H1 (cell line): ENCODE results near the gene ARHGEF16. TPM values are rescaled to one million over a fixed set of nuclear protein-coding genes. Genes with fewer than 3 reads are reported as not detected.
A peak's percentile ranks its signal among the peaks of the same experiment; 100 is the strongest.

Source experiments
- BACH1 ChIP-seq: IDR thresholded peaks from 2 replicates; pipeline ENCODE4 v1.6.1; 2012; ENCODE audit warnings: low read length, improper control_type of control experiment
- BCL11A ChIP-seq, 2 experiments: IDR thresholded peaks; one replicate each; pipeline ENCODE4 v1.6.1; 2011; ENCODE audit warnings: low read depth in 2 of 2, low read length in 2 of 2, mild to moderate bottlenecking in 2 of 2
- E2F6 ChIP-seq: IDR thresholded peaks from 2 replicates; pipeline ENCODE4 v1.6.1; 2012; ENCODE audit warnings: inconsistent platforms
- EZH2 ChIP-seq: fragments of 200-600 bp; sonication (generic); IDR thresholded peaks from 2 replicates; pipeline ENCODE4 v1.7.1; 2012; ENCODE audit warnings: low read depth, mild to moderate bottlenecking, moderate library complexity, low read length, inconsistent platforms; ENCODE audit not compliant: severe bottlenecking
- HDAC2 ChIP-seq, 2 experiments: fragments of 300-600 bp in 1 of 2; sonication (generic) in 1 of 2; IDR thresholded peaks; 2 replicates each; pipeline ENCODE4 v1.6.1; 2011 to 2012; ENCODE audit warnings: low read depth in 2 of 2, low read length in 2 of 2, mild to moderate bottlenecking in 2 of 2, moderate library complexity in 2 of 2, borderline replicate concordance in 1 of 2, inconsistent platforms in 1 of 2
- MAX ChIP-seq: IDR thresholded peaks from 2 replicates; pipeline ENCODE4 v1.6.1; 2012; ENCODE audit warnings: inconsistent platforms
- NRF1 ChIP-seq: IDR thresholded peaks from 2 replicates; pipeline ENCODE4 v1.6.1; 2011; ENCODE audit warnings: mild to moderate bottlenecking, low read depth, low read length, improper control_type of control experiment
- PHF8 ChIP-seq: fragments of 200-600 bp; sonication (generic); conservative IDR thresholded peaks from 2 replicates; pipeline ENCODE4 v1.7.1; 2012; ENCODE audit warnings: low read depth, mild to moderate bottlenecking, inconsistent platforms, low read length, moderate library complexity
- POLR2A ChIP-seq, 2 experiments: IDR thresholded peaks; 1 replicate in 1 of 2; 2 replicates in 1 of 2; pipeline ENCODE4 v1.6.1; 2011; ENCODE audit warnings: low read depth in 2 of 2, low read length in 2 of 2, mild to moderate bottlenecking in 2 of 2; ENCODE audit errors: control extremely low read depth in 1 of 2
- RAD21 ChIP-seq, 2 experiments: IDR thresholded peaks in 1 of 2; conservative IDR thresholded peaks in 1 of 2; 2 replicates each; pipeline ENCODE4 v1.6.1; 2011; ENCODE audit warnings: low read depth in 2 of 2, low read length in 2 of 2, improper control_type of control experiment in 1 of 2, inconsistent platforms in 1 of 2, mild to moderate bottlenecking in 1 of 2, moderate library complexity in 1 of 2
- RFX5 ChIP-seq: IDR thresholded peaks from 2 replicates; pipeline ENCODE4 v1.6.1; 2011; ENCODE audit warnings: low read depth, low read length, improper control_type of control experiment, borderline replicate concordance
- SRF ChIP-seq: IDR thresholded peaks from 2 replicates; pipeline ENCODE4 v1.6.1; 2011; ENCODE audit warnings: mild to moderate bottlenecking, low read depth, low read length, moderate library complexity
- TAF1 ChIP-seq: IDR thresholded peaks from 2 replicates; pipeline ENCODE4 v1.6.1; 2011; ENCODE audit warnings: mild to moderate bottlenecking, low read depth, low read length
- TBP ChIP-seq: IDR thresholded peaks from 2 replicates; pipeline ENCODE4 v1.6.1; 2011; ENCODE audit warnings: low read depth, low read length, improper control_type of control experiment
- USF2 ChIP-seq: IDR thresholded peaks from 2 replicates; pipeline ENCODE4 v1.6.1; 2011; ENCODE audit warnings: low read length, improper control_type of control experiment
- polyA plus RNA-seq, 7 experiments: library from polyadenylated mRNA; depleted of rRNA in 3 of 7; stranded (reverse) in 5 of 7; unstranded in 2 of 7; fragments of >200 nt in 5 of 7; fragments of 200-250 nt in 2 of 7; gene quantifications; 1 replicate in 5 of 7; 2 replicates in 1 of 7; 4 replicates in 1 of 7; pipeline versions ENCODE4 v1.2.1 to v1.2.3, GENCODE V29; 2011 to 2013; ENCODE audit warnings: missing spikeins in 2 of 7, mixed read lengths in 2 of 7
- total RNA-seq: library from RNA; stranded (reverse); fragmentation: NEBNext Ultra II Directional; extraction: Animal tissue kit (Norgen Biotek cat#: 25700); gene quantifications from 2 replicates; pipeline ENCODE4 v1.2.1, GENCODE V29; 2021

The ARHGEF16 gene
- total and polyA plus RNA-seq, 2 of the 8 experiments (the other 6 are each of a cell fraction or from before 2014, with no cell fraction given), result 18.3 to 20.7 TPM

- TF ChIP-seq RAD21 (IDR thresholded peaks at IDR 0.05 in 1 of 2, conservative IDR thresholded peaks at IDR 0.05 in 1 of 2; ENCODE audit: low read depth in 2 of 2, low read length in 2 of 2) (peak; percentile 15 to 31; a peak in 2 of 4 replicates), PHF8 (peak; percentile 62; the same call in 1 of the 2 replicates), TBP (peak; percentile 24; the same call in 1 of the 2 replicates), MAX (peak; percentile 95), BCL11A (IDR thresholded peaks at IDR 0.05; ENCODE audit: low read depth in 2 of 2, low read length in 2 of 2) (no peak), HDAC2 (IDR thresholded peaks at IDR 0.05; ENCODE audit: borderline replicate concordance in 1 of 2, low read depth in 2 of 2, low read length in 2 of 2) (0 out of 4 replicates have a peak, but pooled peaks of 1 of the 2 experiments have one; percentile 57), USF2 (peak; percentile 81), NRF1 (no peak), E2F6 (peak; percentile 98), TAF1 (peak; percentile 58; the same call in 1 of the 2 replicates), EZH2 (no peak), RFX5 (no peak), SRF (no peak), POLR2A (IDR thresholded peaks at IDR 0.05; ENCODE audit: control extremely low read depth in 1 of 2, low read depth in 2 of 2, low read length in 2 of 2) (peak in 1 of 2 experiments; percentile 64; a peak in 2 of 3 replicates), BACH1 (peak; percentile 23; the same call in 1 of the 2 replicates)
Measured at GRCh38 chr1:3453891-3454810, at the start of gene ARHGEF16 (continued).
